ENCODE results near the gene C16orf92. TPM values are rescaled to one million over a fixed set of nuclear protein-coding genes. Genes with fewer than 3 reads are reported as not detected.
"Not testable (repeated sequence)": the region's sequence is repeated elsewhere in the genome, so short reads cannot be mapped to it uniquely, and the experiment has no call there.

Gene C16orf92
- polyA plus RNA-seq, 1 donor from 2014 or later, result not detected

DNA sequence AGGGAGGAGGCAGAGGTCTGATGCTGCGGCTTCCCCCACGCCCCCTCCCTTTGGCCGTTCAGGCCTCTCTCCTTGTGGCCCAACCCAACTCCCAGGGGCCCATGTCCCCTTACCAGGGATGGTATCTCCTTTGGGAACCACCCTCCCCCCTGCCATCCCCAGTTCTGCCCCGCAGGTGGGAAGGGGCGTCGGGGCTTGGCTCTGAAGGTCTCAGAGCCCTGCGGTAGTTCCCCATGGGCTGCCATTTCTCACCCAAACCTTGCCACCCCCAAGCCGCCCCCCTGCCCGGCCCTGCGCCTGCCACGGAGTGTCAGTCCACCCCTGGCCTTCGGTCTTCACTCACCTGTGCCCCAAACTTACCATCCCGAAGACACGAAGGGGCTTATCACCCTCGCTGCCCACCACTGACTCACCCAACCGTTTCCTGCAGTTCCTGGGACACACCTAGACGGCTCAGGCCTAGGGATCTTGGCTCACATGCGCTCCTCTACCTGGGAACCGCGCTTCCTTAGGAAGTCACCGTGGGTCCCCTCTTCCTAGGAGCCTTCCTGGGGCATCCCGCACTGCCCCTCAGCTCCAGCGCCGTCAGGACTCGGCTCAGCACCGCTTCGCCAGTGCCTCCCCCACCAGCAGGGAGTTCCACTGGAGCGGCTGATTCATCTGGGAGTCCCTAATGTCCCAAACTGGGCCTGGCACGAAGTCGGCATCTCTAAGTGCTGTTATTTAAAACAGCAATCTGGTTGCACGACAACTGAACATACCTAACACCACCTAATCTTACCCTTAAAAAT lies 11.1 kb upstream of the C16orf92 start:
- Histone ChIP-seq H3K79me2 (replicated peaks; ENCODE audit: insufficient read depth, low read length) (no peaks in the 10 kb centered on the region), H3K9me2 (ENCODE audit: insufficient read depth, low read length) (no peaks in the 10 kb centered on the region), H3K9ac (ENCODE audit: low read length) (peak overlapping the region; percentile 62), H3K4me2 (ENCODE audit: low read length) (no peak overlapping the region), H3K4me3 (ENCODE audit: low read length) (peak overlapping the region; percentile 82), H3K36me3 (ENCODE audit: insufficient read depth, low read length) (no peaks in the 10 kb centered on the region), H3F3A (ENCODE audit: insufficient read depth, low read length, poor library complexity, severe bottlenecking) (no peaks in the 10 kb centered on the region), H2AFZ (ENCODE audit: low read depth, low read length) (no peak overlapping the region), H3K27me3 (ENCODE audit: insufficient read depth, low read depth, low read length) (no peaks in the 10 kb centered on the region), H4K20me1 (ENCODE audit: insufficient read depth) (no peaks in the 10 kb centered on the region), H3K9me3 (ENCODE audit: low read length) (no peaks in the 10 kb centered on the region), H3K27ac (ENCODE audit: low read length) (no peak overlapping the region)
- TF ChIP-seq POLR2AphosphoS5 (IDR thresholded peaks at IDR 0.05) (no peak), MXI1 (conservative IDR thresholded peaks at IDR 0.05; ENCODE audit: poor library complexity, severe bottlenecking) (no peak), SMC3 (conservative IDR thresholded peaks at IDR 0.05; ENCODE audit: poor library complexity) (no peak), EZH2 (IDR thresholded peaks at IDR 0.05; ENCODE audit: borderline replicate concordance, insufficient read depth, low read length, poor library complexity, severe bottlenecking) (no peak)
- TF ChIP-seq, protein P1, sequence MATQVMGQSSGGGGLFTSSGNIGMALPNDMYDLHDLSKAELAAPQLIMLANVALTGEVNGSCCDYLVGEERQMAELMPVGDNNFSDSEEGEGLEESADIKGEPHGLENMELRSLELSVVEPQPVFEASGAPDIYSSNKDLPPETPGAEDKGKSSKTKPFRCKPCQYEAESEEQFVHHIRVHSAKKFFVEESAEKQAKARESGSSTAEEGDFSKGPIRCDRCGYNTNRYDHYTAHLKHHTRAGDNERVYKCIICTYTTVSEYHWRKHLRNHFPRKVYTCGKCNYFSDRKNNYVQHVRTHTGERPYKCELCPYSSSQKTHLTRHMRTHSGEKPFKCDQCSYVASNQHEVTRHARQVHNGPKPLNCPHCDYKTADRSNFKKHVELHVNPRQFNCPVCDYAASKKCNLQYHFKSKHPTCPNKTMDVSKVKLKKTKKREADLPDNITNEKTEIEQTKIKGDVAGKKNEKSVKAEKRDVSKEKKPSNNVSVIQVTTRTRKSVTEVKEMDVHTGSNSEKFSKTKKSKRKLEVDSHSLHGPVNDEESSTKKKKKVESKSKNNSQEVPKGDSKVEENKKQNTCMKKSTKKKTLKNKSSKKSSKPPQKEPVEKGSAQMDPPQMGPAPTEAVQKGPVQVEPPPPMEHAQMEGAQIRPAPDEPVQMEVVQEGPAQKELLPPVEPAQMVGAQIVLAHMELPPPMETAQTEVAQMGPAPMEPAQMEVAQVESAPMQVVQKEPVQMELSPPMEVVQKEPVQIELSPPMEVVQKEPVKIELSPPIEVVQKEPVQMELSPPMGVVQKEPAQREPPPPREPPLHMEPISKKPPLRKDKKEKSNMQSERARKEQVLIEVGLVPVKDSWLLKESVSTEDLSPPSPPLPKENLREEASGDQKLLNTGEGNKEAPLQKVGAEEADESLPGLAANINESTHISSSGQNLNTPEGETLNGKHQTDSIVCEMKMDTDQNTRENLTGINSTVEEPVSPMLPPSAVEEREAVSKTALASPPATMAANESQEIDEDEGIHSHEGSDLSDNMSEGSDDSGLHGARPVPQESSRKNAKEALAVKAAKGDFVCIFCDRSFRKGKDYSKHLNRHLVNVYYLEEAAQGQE (IDR thresholded peaks at IDR 0.05; ENCODE audit: borderline replicate concordance), result no peak
- TF ChIP-seq, protein P2, sequence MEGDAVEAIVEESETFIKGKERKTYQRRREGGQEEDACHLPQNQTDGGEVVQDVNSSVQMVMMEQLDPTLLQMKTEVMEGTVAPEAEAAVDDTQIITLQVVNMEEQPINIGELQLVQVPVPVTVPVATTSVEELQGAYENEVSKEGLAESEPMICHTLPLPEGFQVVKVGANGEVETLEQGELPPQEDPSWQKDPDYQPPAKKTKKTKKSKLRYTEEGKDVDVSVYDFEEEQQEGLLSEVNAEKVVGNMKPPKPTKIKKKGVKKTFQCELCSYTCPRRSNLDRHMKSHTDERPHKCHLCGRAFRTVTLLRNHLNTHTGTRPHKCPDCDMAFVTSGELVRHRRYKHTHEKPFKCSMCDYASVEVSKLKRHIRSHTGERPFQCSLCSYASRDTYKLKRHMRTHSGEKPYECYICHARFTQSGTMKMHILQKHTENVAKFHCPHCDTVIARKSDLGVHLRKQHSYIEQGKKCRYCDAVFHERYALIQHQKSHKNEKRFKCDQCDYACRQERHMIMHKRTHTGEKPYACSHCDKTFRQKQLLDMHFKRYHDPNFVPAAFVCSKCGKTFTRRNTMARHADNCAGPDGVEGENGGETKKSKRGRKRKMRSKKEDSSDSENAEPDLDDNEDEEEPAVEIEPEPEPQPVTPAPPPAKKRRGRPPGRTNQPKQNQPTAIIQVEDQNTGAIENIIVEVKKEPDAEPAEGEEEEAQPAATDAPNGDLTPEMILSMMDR (IDR thresholded peaks at IDR 0.05; ENCODE audit: poor library complexity, severe bottlenecking), result no peak

DNA sequence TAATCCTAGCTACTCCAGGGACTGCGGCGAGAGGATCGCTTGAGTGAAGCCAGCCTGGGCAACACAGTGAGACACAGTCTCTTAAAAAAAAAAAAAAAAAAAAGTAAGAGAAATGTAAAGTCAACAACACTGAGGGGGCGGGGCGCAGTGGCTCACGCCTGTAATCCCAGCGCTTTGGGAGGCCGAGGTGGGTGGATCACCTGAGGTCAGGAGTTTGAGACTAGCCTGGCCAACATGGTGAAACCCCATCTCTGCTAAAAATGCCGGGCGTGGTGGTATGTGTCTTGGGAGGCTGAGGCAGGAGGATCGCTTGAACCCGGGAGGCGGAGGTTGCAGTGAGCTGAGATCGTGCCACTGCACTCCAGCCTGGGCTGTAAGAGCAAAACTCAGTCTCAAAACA lies 10.4 kb upstream of the C16orf92 start:
- not testable (repeated sequence) for H3K79me2 ChIP-seq (replicated peaks; ENCODE audit: insufficient read depth, low read length); H4K20me1 ChIP-seq (ENCODE audit: insufficient read depth); H3K4me2 ChIP-seq (ENCODE audit: low read length); H3F3A ChIP-seq (ENCODE audit: insufficient read depth, low read length, poor library complexity, severe bottlenecking); H2AFZ ChIP-seq (ENCODE audit: low read depth, low read length); H3K9ac ChIP-seq (ENCODE audit: low read length); H3K36me3 ChIP-seq (ENCODE audit: insufficient read depth, low read length); H3K9me2 ChIP-seq (ENCODE audit: insufficient read depth, low read length); H3K9me3 ChIP-seq (ENCODE audit: low read length); H3K27me3 ChIP-seq (ENCODE audit: insufficient read depth, low read depth, low read length); H3K4me3 ChIP-seq (ENCODE audit: low read length); H3K27ac ChIP-seq (ENCODE audit: low read length)

DNA sequence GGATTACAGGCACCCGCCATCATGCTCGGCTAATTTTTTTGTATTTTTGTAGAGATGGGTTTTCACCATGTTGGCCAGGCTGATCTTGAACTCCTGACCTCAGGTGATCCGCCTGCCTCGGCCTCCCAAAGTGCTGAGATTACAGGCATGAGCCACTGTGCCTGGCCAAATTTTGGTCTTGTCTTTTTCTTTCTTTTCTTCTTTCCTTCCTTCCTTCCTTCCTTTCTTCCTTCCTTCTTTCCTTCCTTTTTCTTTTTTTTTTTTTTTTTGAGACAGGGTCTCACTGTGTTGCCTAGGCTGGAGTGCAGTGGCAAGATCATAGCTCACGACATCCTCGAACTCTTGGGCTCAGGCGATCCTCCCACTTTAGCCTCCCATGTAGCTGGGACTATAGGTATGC lies 7.5 kb upstream of the C16orf92 start:
- H3K9me2 ChIP-seq (ENCODE audit: insufficient read depth, low read length); H3K9ac ChIP-seq (ENCODE audit: low read length); H4K20me1 ChIP-seq (ENCODE audit: insufficient read depth); H2AFZ ChIP-seq (ENCODE audit: low read depth, low read length); H3K27ac ChIP-seq (ENCODE audit: low read length); H3F3A ChIP-seq (ENCODE audit: insufficient read depth, low read length, poor library complexity, severe bottlenecking); H3K27me3 ChIP-seq (ENCODE audit: insufficient read depth, low read depth, low read length); H3K4me3 ChIP-seq (ENCODE audit: low read length); H3K79me2 ChIP-seq (replicated peaks; ENCODE audit: insufficient read depth, low read length); H3K4me2 ChIP-seq (ENCODE audit: low read length); H3K9me3 ChIP-seq (ENCODE audit: low read length); H3K36me3 ChIP-seq (ENCODE audit: insufficient read depth, low read length): not testable (repeated sequence)
